Endothelial cell (in vitro differentiated cells): ENCODE results near the gene IL10RB. TPM values are rescaled to one million over a fixed set of nuclear protein-coding genes. Genes with fewer than 3 reads are reported as not detected.

Source experiments
- DNase-seq: peaks from one replicate; pipeline ENCODE4 v3.0.0; 2021; ENCODE audit warnings: low spot score
- H3K27ac Mint-ChIP-seq: one replicate; pipeline ENCODE4 v1.8.0; 2021; ENCODE audit warnings: mixed read lengths, inconsistent platforms; ENCODE audit not compliant: unreplicated experiment
- H3K27me3 Mint-ChIP-seq: one replicate; pipeline ENCODE4 v1.8.0; 2021; ENCODE audit warnings: mild to moderate bottlenecking, moderate library complexity, mixed read lengths, inconsistent platforms; ENCODE audit not compliant: unreplicated experiment
- H3K36me3 Mint-ChIP-seq: one replicate; pipeline ENCODE4 v1.8.0; 2021; ENCODE audit warnings: mild to moderate bottlenecking, low read depth, mixed read lengths, inconsistent platforms; ENCODE audit not compliant: unreplicated experiment
- H3K4me1 Mint-ChIP-seq: one replicate; pipeline ENCODE4 v1.8.0; 2021; ENCODE audit warnings: mild to moderate bottlenecking, mixed read lengths, inconsistent platforms; ENCODE audit not compliant: unreplicated experiment
- H3K4me3 Mint-ChIP-seq: one replicate; pipeline ENCODE4 v1.8.0; 2021; ENCODE audit warnings: mild to moderate bottlenecking, mixed read lengths, inconsistent platforms; ENCODE audit not compliant: unreplicated experiment
- H3K9me3 Mint-ChIP-seq: one replicate; pipeline ENCODE4 v1.8.0; 2021; ENCODE audit warnings: mixed read lengths, inconsistent platforms; ENCODE audit not compliant: unreplicated experiment
- CTCF ChIP-seq: fragments of 200-600 bp; sonication (generic); IDR thresholded peaks from one replicate; pipeline ENCODE4 v1.5.0; 2021; ENCODE audit warnings: antibody characterized with exemption; ENCODE audit not compliant: unreplicated experiment
- total RNA-seq: library from RNA; stranded (reverse); fragmentation: NEBNext Ultra II Directional; extraction: Animal tissue kit (Norgen Biotek cat#: 25700); gene quantifications from one replicate; pipeline ENCODE4 v1.2.1, GENCODE V29; 2021; ENCODE audit not compliant: unreplicated experiment

The IL10RB gene
- total RNA-seq, 1 donor from 2014 or later: 13.0 TPM

DNA sequence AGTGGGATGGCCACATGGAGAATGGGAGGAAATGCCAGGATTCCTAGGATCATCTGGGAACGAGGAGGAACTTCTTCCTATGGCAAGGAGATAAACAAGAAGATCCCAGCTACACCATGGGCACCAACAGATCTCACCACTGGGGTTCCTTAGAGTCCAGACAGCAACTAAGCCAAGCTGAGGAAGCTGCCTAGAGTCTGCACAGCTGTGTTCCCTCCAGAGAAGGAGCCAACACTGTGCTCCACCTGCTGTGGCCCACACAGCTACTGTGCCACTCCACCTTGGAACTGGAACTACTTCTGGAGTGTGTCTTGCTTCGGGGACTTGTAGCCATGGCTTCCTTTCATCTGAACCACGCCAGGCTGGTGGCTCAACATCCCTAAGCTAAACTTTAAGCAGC, 64.6 kb downstream of the IL10RB start:
- H3K9me3 Mint-ChIP-seq: no peaks in the 10 kb centered on the region
- peaks cover 2% of the 10 kb centered on the region for H3K27me3 Mint-ChIP-seq
- H3K27ac Mint-ChIP-seq: no peak overlapping the region
- TF ChIP-seq CTCF: no peak
- H3K4me1 Mint-ChIP-seq: peaks cover 24% of the 10 kb centered on the region
- DNase-seq: no peak
- H3K36me3 Mint-ChIP-seq: peaks cover 34% of the 10 kb centered on the region
- H3K4me3 Mint-ChIP-seq: no peak overlapping the region

DNA sequence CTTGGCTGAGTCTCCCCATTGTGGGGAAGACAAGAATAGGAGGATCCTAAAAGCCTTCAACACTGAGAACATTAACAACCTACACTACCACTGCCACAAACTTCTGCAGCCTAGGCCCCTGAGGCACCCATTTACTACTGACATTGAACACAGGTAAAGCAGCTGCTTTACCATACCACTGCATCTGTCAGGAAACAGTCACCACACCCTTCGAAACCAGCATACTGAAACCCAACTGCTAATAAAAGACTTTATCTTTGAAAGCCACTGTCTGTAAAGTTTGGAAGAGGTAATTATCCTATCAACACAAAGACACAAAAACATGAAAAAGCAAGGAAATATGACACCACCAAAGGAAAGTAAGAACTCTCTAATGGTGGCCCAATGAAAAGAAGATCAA, 66.0 kb downstream of the IL10RB start:
- TF ChIP-seq CTCF: no peak
- DNase-seq: no peak
- Mint-ChIP-seq H3K4me1 (peaks cover 18% of the 10 kb centered on the region), H3K36me3 (peaks cover 34% of the 10 kb centered on the region), H3K27me3 (peaks cover 2% of the 10 kb centered on the region), H3K27ac (no peak overlapping the region), H3K9me3 (no peaks in the 10 kb centered on the region), H3K4me3 (peak overlapping the region; percentile 68)

- Mint-ChIP-seq H3K27ac (no peak overlapping the region), H3K27me3 (no peaks in the 10 kb centered on the region), H3K36me3 (peaks cover 34% of the 10 kb centered on the region), H3K4me1 (peaks cover 11% of the 10 kb centered on the region), H3K9me3 (no peaks in the 10 kb centered on the region), H3K4me3 (no peak overlapping the region)
- no peak for TF ChIP-seq CTCF
- no peak for DNase-seq
Measured at GRCh38 chr21:33334191-33334590, 68.0 kb downstream of the IL10RB start.

- Mint-ChIP-seq H3K9me3 (no peaks in the 10 kb centered on the region), H3K4me3 (no peak overlapping the region), H3K36me3 (peaks cover 34% of the 10 kb centered on the region), H3K27ac (no peak overlapping the region), H3K27me3 (no peaks in the 10 kb centered on the region), H3K4me1 (peaks cover 8% of the 10 kb centered on the region)
- no peak for TF ChIP-seq CTCF
- DNase-seq: no peak
Measured at GRCh38 chr21:33334824-33335223, 68.7 kb downstream of the IL10RB start.

DNA sequence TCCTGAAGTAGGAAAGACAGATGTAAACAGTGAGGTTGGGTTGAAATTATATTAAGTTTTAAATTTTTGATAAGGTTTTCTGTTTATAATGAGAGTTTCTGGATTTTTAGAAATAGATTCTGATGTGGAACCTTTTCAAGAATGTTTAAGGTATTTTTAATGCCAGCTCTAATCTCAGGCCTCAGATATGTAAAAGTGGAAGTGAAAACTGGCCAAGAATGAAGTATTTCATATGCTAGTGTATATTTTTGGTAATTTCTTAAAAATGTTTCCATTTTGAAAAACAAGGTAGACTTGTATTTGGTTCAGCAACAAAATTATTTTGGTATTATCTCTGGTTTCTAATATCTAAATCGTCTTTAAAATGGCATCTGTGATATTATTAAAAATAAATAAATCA, 73.0 kb downstream of the IL10RB start:
- Mint-ChIP-seq H3K36me3 (peaks cover 7% of the 10 kb centered on the region), H3K27ac (no peak overlapping the region)

More for the DNA sequence above, 73.0 kb downstream of the IL10RB start:
- Mint-ChIP-seq H3K9me3 (no peaks in the 10 kb centered on the region), H3K4me3 (no peak overlapping the region), H3K27me3 (no peaks in the 10 kb centered on the region), H3K4me1 (no peaks in the 10 kb centered on the region)
- no peak for DNase-seq
- TF ChIP-seq CTCF: no peak
